Measurements from ENCODE around the gene DDX3X.
"Not testable (repeated sequence)": the region's sequence is repeated elsewhere in the genome, so short reads cannot be mapped to it uniquely, and the experiment has no call there.

DDX3X gene

GRCh38 chrX:41333744-41334362, at the start of gene DDX3X:
Gene DDX3X (plus strand): TSS chrX:41334162. CDS start chrX:41334253, 91 bp downstream.
- peak; percentile 70 to 88 for DNase-seq (ENCODE audit: low read depth in 2 of 2, low spot score in 1 of 2)

GRCh38 chrX:41285928-41286327, 48.0 kb upstream of the DDX3X start:
- DNase-seq (ENCODE audit: low read depth in 2 of 2, low spot score in 1 of 2), result not testable (repeated sequence)

- no peak for DNase-seq (ENCODE audit: low read depth in 2 of 2, low spot score in 1 of 2)
Measured at GRCh38 chrX:41288641-41289040, 45.3 kb upstream of the DDX3X start.

- no peak for DNase-seq (ENCODE audit: low read depth in 2 of 2, low spot score in 1 of 2)
Measured at GRCh38 chrX:41289095-41289494, 44.9 kb upstream of the DDX3X start.

GRCh38 chrX:41291309-41291708, 42.7 kb upstream of the DDX3X start:
- no peak for DNase-seq (ENCODE audit: low read depth in 2 of 2, low spot score in 1 of 2)

GRCh38 chrX:41293269-41293668, 40.7 kb upstream of the DDX3X start:
- DNase-seq (ENCODE audit: low read depth in 2 of 2, low spot score in 1 of 2), result no peak

GRCh38 chrX:41300758-41301437, 33.1 kb upstream of the DDX3X start:
- no peak for DNase-seq (ENCODE audit: low read depth in 2 of 2, low spot score in 1 of 2)

GRCh38 chrX:41301438-41301824, 32.5 kb upstream of the DDX3X start:
- DNase-seq (ENCODE audit: low read depth in 2 of 2, low spot score in 1 of 2), result no peak

- DNase-seq (ENCODE audit: low read depth in 2 of 2, low spot score in 1 of 2), result no peak
Measured at GRCh38 chrX:41302370-41302769, 31.6 kb upstream of the DDX3X start.

GRCh38 chrX:41303013-41303412, 30.9 kb upstream of the DDX3X start:
- no peak for DNase-seq (ENCODE audit: low read depth in 2 of 2, low spot score in 1 of 2)

GRCh38 chrX:41304178-41304577, 29.8 kb upstream of the DDX3X start:
- DNase-seq (ENCODE audit: low read depth in 2 of 2, low spot score in 1 of 2), result no peak

- DNase-seq (ENCODE audit: low read depth in 2 of 2, low spot score in 1 of 2), result no peak
Measured at GRCh38 chrX:41308884-41309647, 24.9 kb upstream of the DDX3X start.

GRCh38 chrX:41312786-41313185, 21.2 kb upstream of the DDX3X start:
- DNase-seq (ENCODE audit: low read depth in 2 of 2, low spot score in 1 of 2), result no peak

GRCh38 chrX:41313419-41313818, 20.5 kb upstream of the DDX3X start:
- no peak for DNase-seq (ENCODE audit: low read depth in 2 of 2, low spot score in 1 of 2)

- DNase-seq (ENCODE audit: low read depth in 2 of 2, low spot score in 1 of 2), result no peak
Measured at GRCh38 chrX:41314204-41314603, 19.8 kb upstream of the DDX3X start.

GRCh38 chrX:41314881-41315280, 19.1 kb upstream of the DDX3X start:
- DNase-seq (ENCODE audit: low read depth in 2 of 2, low spot score in 1 of 2), result no peak

GRCh38 chrX:41316266-41316665, 17.7 kb upstream of the DDX3X start:
- not testable (repeated sequence) for DNase-seq (ENCODE audit: low read depth in 2 of 2, low spot score in 1 of 2)

- no peak for DNase-seq (ENCODE audit: low read depth in 2 of 2, low spot score in 1 of 2)
Measured at GRCh38 chrX:41317477-41318208, 16.3 kb upstream of the DDX3X start.

GRCh38 chrX:41320393-41320792, 13.6 kb upstream of the DDX3X start:
- no peak for DNase-seq (ENCODE audit: low read depth in 2 of 2, low spot score in 1 of 2)

GRCh38 chrX:41322821-41323603, 10.9 kb upstream of the DDX3X start:
- no peak for DNase-seq (ENCODE audit: low read depth in 2 of 2, low spot score in 1 of 2)

- no peak for DNase-seq (ENCODE audit: low read depth in 2 of 2, low spot score in 1 of 2)
Measured at GRCh38 chrX:41326431-41326830, 7.5 kb upstream of the DDX3X start.

Data from stimulated activated CD8-positive, alpha-beta memory T cell treated with anti-CD3 and anti-CD28 coated beads, Interleukin-4, amount 100 ng/mL, for 1 hour (primary cell).